Measurements from ENCODE around the gene MYO10. TPM values are rescaled to one million over a fixed set of nuclear protein-coding genes. Genes with fewer than 3 reads are reported as not detected.

The MYO10 gene
- total RNA-seq, 1 donor from 2014 or later: 67.0 TPM

GRCh38 chr5:16644301-16644889 lies 291.7 kb downstream of the MYO10 start:
- Histone ChIP-seq H3K27ac (no peak overlapping the region), H3K4me1 (no peaks in the 10 kb centered on the region), H3K9me3 (no peaks in the 10 kb centered on the region), H3K36me3 (no peaks in the 10 kb centered on the region), H3K4me3 (no peak overlapping the region), H3K27me3 (no peaks in the 10 kb centered on the region)
- TF ChIP-seq CTCF (IDR thresholded peaks at IDR 0.05): no peak
- intact Hi-C loops (cut with DNase I): no loop called here
- DNase-seq: no peak
- ATAC-seq: no peak

- Histone ChIP-seq H3K36me3 (no peaks in the 10 kb centered on the region), H3K4me3 (no peak overlapping the region), H3K9me3 (no peaks in the 10 kb centered on the region), H3K27me3 (no peaks in the 10 kb centered on the region), H3K27ac (no peak overlapping the region), H3K4me1 (no peaks in the 10 kb centered on the region)
- no peak for ATAC-seq
- intact Hi-C loops (cut with DNase I): no loop called here
- DNase-seq: no peak
- TF ChIP-seq CTCF (IDR thresholded peaks at IDR 0.05): no peak
Observed at GRCh38 chr5:16642867-16643266, 293.2 kb downstream of the MYO10 start.

GRCh38 chr5:16639206-16639605 lies 296.9 kb downstream of the MYO10 start:
- Histone ChIP-seq H3K27me3 (no peaks in the 10 kb centered on the region), H3K36me3 (no peaks in the 10 kb centered on the region), H3K4me1 (no peaks in the 10 kb centered on the region), H3K27ac (no peak overlapping the region), H3K9me3 (no peaks in the 10 kb centered on the region), H3K4me3 (no peak overlapping the region)
- no peak for TF ChIP-seq CTCF (IDR thresholded peaks at IDR 0.05)
- ATAC-seq (no peak), DNase-seq (no peak)
- intact Hi-C loops (cut with DNase I): no loop called here

- Histone ChIP-seq H3K4me3 (no peak overlapping the region), H3K36me3 (no peaks in the 10 kb centered on the region), H3K27me3 (no peaks in the 10 kb centered on the region), H3K4me1 (no peaks in the 10 kb centered on the region), H3K27ac (no peak overlapping the region), H3K9me3 (no peaks in the 10 kb centered on the region)
- no peak for TF ChIP-seq CTCF (IDR thresholded peaks at IDR 0.05)
- intact Hi-C loops (cut with DNase I): no loop called here
- ATAC-seq (no peak), DNase-seq (no peak)
Observed at GRCh38 chr5:16628376-16628775, 307.7 kb downstream of the MYO10 start.

- Histone ChIP-seq H3K9me3 (no peaks in the 10 kb centered on the region), H3K27me3 (no peaks in the 10 kb centered on the region), H3K4me3 (no peak overlapping the region), H3K4me1 (no peaks in the 10 kb centered on the region), H3K36me3 (no peaks in the 10 kb centered on the region), H3K27ac (no peak overlapping the region)
- intact Hi-C loops (cut with DNase I): no loop called here
- peak; percentile 68 for ATAC-seq
- TF ChIP-seq CTCF (IDR thresholded peaks at IDR 0.05): no peak
- DNase-seq: no peak
Observed at GRCh38 chr5:16626696-16627264, 309.3 kb downstream of the MYO10 start.

GRCh38 chr5:16625096-16625495 lies 311.0 kb downstream of the MYO10 start:
- Histone ChIP-seq H3K27me3 (no peaks in the 10 kb centered on the region), H3K4me1 (no peaks in the 10 kb centered on the region), H3K36me3 (no peaks in the 10 kb centered on the region), H3K4me3 (no peak overlapping the region), H3K9me3 (no peaks in the 10 kb centered on the region), H3K27ac (no peak overlapping the region)
- no peak for DNase-seq
- intact Hi-C loops (cut with DNase I): no loop called here
- TF ChIP-seq CTCF (IDR thresholded peaks at IDR 0.05): no peak
- peak; percentile 65 for ATAC-seq
